Forelimb muscle (tissue), 1 donor: ENCODE data around the gene DIP2B. TPM values are rescaled to one million over a fixed set of nuclear protein-coding genes. Genes with fewer than 3 reads are reported as not detected.

ENCODE experiments used
- DNase-seq: peaks from one replicate; pipeline ENCODE4 v3.0.0-alpha.2; 2013; ENCODE audit warnings: low read depth
- polyA plus RNA-seq: library from polyadenylated mRNA; unstranded; fragments of 120-200 nt; gene quantifications from one replicate; pipeline ENCODE4 v1.2.1, GENCODE V29; 2013; ENCODE audit not compliant: insufficient read length

DIP2B gene
- polyA plus RNA-seq, 1 donor: 15.2 TPM

GRCh38 chr12:50574601-50575348 is 70.0 kb downstream of the DIP2B start:
- no peak for DNase-seq

- no peak for DNase-seq
These were observed 75.0 kb downstream of the DIP2B start for GRCh38 chr12:50579757-50580267.

DNA sequence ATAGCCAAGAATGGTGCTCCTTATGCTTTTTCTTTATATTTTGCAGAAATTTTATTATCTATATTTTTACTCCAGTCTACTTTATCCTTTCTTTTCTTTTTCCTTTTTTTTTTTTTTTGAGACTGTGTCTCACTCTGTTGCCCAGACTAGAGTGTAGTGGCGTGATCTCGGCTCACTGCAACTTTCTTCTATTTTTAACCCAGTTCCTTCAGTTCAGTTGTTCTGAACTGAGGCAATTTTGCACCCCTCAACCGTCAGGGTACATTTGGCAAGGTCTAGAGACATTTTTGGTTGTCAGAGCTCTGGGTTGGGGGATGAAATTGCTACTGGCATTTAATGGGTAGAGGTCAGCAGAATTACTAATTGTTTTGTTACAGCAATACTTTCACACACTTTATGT is 75.7 kb downstream of the DIP2B start:
- no peak for DNase-seq

GRCh38 chr12:50581226-50582184 is 76.7 kb downstream of the DIP2B start:
- DNase-seq: no peak

DNA sequence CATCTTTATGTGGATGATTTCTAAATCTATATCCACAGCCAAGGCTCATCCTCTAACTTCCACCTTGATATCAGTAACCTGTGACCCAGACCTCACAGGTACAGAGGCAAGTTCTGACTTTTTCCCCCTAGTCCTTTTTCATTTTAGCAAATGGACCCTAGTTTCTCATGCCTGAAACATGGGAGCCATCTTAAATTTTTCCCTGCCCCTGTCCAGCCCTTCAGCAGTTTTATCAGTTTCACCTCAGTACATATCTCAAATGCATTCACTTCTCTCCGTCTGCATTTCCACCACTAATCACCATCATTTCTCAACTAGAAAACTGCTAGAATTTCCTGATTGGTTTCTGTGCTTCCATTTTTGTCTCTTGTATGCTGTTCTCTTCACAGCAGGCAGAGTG is 79.3 kb downstream of the DIP2B start:
- no peak for DNase-seq

DNA sequence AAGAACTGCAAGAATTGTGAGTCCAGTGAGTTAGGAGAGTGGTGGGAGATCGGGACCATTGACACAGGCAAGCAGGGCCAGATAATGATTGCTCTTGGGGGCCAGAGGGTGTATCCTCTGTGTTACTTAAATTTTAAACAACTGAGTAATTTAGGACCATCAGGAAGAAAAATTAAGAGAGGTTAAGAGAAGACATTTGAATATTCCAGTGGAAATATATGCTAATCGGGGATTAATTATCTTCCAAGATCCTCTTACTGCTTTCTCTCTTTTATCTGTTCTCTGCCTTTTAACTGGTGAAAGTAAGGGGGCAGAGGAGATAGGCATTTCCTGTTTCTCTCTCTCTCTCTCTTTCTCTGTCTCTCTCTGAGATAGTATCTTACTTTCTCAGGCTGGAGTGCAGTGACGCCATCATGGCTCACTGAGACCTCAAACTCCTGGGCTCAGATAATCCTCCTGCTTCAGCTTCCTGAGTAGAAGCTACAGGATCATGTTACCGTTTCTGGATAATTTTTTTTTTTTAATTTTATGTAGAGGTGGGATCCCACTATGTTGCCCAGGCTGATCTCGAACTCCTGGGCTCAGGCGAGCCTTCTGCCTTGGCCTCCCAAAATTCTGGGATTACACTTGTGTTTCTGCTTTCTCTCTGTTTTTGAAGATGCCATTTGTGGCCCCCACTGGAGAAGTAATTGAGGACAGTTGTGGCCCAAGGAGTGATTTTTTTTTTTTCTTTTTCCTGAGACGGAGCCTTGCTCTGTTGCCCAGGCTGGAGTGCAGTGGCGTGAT is 85.1 kb downstream of the DIP2B start:
- DNase-seq: no peak

GRCh38 chr12:50590869-50591268 is 86.1 kb downstream of the DIP2B start:
- no peak for DNase-seq

GRCh38 chr12:50595667-50596066 is 90.9 kb downstream of the DIP2B start:
- no peak for DNase-seq

DNA sequence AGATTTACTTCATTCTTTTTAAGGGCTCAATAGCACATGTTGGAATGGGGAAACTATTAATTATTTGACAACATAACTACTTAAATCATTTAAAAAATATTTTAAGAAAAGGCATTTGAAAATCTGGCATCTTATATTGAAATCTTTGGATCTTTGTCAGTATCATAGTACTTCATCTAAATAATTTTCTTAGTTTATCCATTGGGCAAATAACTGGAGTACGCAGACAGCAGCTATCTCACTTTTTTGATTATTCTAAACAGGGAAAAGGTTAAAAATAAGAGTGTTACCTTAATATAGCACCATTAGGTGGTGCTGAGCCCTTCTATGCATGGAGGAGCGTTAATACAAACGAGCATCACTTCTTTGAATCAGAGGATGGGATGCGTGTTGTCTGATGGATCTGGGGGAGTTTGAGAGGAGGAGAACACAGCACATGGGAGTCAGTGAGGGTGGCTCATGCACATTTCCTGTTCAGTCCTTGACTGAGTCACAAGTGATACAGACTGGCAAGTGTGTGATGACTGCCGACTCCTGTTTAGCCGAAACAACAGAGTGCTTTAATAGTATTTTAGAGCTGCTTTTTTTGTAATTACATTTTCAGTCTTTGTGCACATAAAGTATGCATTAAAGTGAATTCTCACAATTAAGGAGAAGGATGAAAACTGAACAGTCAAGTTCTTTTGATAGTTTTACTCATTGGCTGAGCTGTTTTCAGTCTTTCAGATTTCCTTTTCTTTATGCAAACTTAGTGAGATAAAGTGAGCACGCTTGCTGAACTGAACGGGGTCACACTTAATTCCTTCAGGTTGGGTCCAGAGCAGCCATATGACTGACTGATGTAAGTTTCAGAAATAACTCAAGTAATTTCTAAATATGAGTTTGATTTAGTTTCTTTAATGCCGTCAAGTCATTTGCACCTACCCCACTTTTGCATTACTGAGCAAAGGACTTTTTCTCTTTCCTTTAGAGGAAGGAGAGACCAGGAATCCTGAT is 92.7 kb downstream of the DIP2B start:
- no peak for DNase-seq

GRCh38 chr12:50598321-50598862 is 93.6 kb downstream of the DIP2B start:
- DNase-seq: no peak

DNA sequence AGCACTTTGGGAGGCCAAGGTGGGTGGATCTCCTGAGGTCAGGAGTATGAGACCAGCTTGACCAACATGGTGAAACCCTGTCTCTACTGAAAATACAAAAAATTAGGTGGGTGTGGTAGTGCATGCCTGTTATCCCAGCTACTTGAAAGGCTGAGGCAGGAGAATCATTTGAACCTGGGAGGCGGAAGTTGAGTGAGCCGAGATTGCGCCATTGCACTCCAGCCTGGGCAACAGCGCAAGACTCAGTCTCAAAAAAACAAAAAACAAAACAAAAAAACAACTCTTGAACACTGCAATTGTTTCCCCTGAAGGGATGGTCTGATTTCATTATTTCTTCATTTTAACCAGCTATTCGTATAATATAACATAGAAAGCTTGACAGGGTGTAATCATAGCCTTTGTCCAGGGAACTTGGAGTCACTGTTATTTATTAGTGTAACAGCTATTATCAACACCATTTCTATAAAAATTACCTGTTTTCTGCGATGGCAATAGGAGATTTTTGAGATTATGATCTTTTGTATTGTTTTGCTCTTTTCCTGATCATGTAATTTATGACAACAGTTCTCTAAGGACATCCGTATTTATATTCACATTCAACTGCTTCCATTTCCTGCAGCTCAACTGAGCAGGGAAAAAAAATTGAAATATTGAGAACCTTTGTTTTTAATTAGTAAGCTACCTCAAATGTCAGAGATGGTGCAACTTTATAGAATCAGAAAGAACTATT is 94.7 kb downstream of the DIP2B start:
- DNase-seq: no peak

- DNase-seq: no peak
These were observed 95.6 kb downstream of the DIP2B start for GRCh38 chr12:50600364-50600763.

DNA sequence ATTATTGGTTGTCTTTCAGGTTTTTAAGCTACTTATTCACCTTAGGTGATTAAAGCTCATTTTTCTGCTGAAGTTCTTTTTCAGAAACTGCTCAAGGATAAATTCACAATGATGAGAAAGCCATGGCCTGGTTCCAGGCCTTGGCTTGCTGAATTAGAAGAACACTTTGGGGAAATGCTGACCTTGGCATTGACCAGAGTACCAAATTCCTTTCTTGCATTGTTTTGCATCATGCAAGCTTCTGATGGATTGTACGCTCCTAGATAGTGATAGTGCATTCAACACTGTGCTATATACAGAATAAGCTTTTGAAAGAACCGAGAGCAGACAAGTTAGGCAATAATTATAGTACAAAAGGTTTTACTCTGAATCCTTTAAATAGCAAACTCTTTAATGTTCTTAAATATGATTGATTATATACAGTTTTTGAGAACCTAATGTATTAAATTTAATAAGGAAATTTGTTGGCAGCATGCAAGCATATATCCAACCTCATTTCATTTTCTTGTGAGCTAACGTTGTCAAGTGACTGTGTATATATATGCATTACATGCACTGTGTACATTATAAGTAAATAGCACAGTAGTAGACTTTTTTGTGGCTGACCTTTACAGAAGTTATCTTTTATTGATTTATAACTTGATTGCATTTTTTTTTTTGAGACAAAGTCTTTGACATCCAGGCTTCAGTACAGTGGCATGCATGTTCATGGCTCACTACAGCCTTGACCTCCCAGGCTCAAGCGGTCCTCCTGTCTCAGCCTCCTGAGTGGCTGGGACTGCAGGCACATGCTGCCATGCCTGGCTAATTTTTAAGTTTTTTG is 99.2 kb downstream of the DIP2B start:
- peak; percentile 39 for DNase-seq

- DNase-seq: no peak
These were observed 99.8 kb downstream of the DIP2B start for GRCh38 chr12:50604640-50604920.

GRCh38 chr12:50606675-50607375 is 102.0 kb downstream of the DIP2B start:
- DNase-seq: no peak

GRCh38 chr12:50609292-50609874 is 104.6 kb downstream of the DIP2B start:
- DNase-seq: no peak

- no peak for DNase-seq
These were observed 105.4 kb downstream of the DIP2B start for GRCh38 chr12:50610171-50610570.
